Hypothalamus (tissue), 51 donors: Measurements from ENCODE around the gene LRRC25.

Experiments
- DNase-seq, 51 donors: peaks; one replicate each; lab custom pipeline; 2025; lab: John Stamatoyannopoulos, UW

The LRRC25 gene

GRCh38 chr19:18397242-18398202, at the start of gene LRRC25:
Gene LRRC25 (minus strand): TSS chr19:18397622. CDS start chr19:18396963, 659 bp downstream.
- DNase-seq: peak in 13 of 51 donors; percentile 4 to 32 (median 20)

- DNase-seq: no peak
Observed at GRCh38 chr19:18446811-18447359, 49.5 kb upstream of the LRRC25 start.

- DNase-seq: no peak
Observed at GRCh38 chr19:18446145-18446810, 48.9 kb upstream of the LRRC25 start.

- DNase-seq: no peak
Observed at GRCh38 chr19:18445262-18445948, 48.0 kb upstream of the LRRC25 start.

- DNase-seq: no peak
Observed at GRCh38 chr19:18444513-18444912, 47.1 kb upstream of the LRRC25 start.

- DNase-seq: no peak
Observed at GRCh38 chr19:18443831-18444230, 46.4 kb upstream of the LRRC25 start.

- DNase-seq: no peak
Observed at GRCh38 chr19:18443406-18443805, 46.0 kb upstream of the LRRC25 start.

GRCh38 chr19:18442941-18443340, 45.5 kb upstream of the LRRC25 start:
- no peak for DNase-seq

GRCh38 chr19:18441804-18442788, 44.7 kb upstream of the LRRC25 start:
- no peak for DNase-seq

GRCh38 chr19:18440936-18441803, 43.7 kb upstream of the LRRC25 start:
- DNase-seq: no peak

GRCh38 chr19:18440415-18440877, 43.0 kb upstream of the LRRC25 start:
- DNase-seq: no peak

- no peak for DNase-seq
Observed at GRCh38 chr19:18439910-18440237, 42.5 kb upstream of the LRRC25 start.

GRCh38 chr19:18439025-18439909, 41.8 kb upstream of the LRRC25 start:
- DNase-seq: no peak

- DNase-seq: peak in 1 of 51 donors; percentile 37
Observed at GRCh38 chr19:18438331-18439024, 41.1 kb upstream of the LRRC25 start.

GRCh38 chr19:18437491-18438330, 40.3 kb upstream of the LRRC25 start, which contains the start of gene ISYNA1:
Gene ISYNA1 (minus strand): TSS chr19:18438133. CDS start chr19:18437979, 154 bp downstream.
- DNase-seq: peak in 14 of 51 donors; percentile 8 to 70 (median 36)
